ENCODE measurements around the gene CREG2.

The CREG2 gene

GRCh38 chr2:101416609-101417008 lies 29.3 kb upstream of the CREG2 start:
- no peak for TF ChIP-seq CTCF (conservative IDR thresholded peaks at IDR 0.05)
- H3K27ac ChIP-seq: no peak overlapping the region

- no peak for TF ChIP-seq CTCF (conservative IDR thresholded peaks at IDR 0.05)
Observed at GRCh38 chr2:101415884-101416283, 28.6 kb upstream of the CREG2 start.

GRCh38 chr2:101415220-101415619 lies 27.9 kb upstream of the CREG2 start:
- H3K27ac ChIP-seq: no peak overlapping the region
- TF ChIP-seq CTCF (conservative IDR thresholded peaks at IDR 0.05): 0 out of 2 replicates have a peak, but pooled peaks have one; percentile 7

More at GRCh38 chr2:101415884-101416283, 28.6 kb upstream of the CREG2 start:
- H3K27ac ChIP-seq: no peak overlapping the region

- TF ChIP-seq CTCF (conservative IDR thresholded peaks at IDR 0.05): no peak
- H3K27ac ChIP-seq: no peak overlapping the region
Observed at GRCh38 chr2:101412092-101412694, 24.9 kb upstream of the CREG2 start.

GRCh38 chr2:101410746-101411145 lies 23.4 kb upstream of the CREG2 start:
- no peak overlapping the region for H3K27ac ChIP-seq
- no peak for TF ChIP-seq CTCF (conservative IDR thresholded peaks at IDR 0.05)

GRCh38 chr2:101410114-101410513 lies 22.8 kb upstream of the CREG2 start:
- no peak overlapping the region for H3K27ac ChIP-seq
- TF ChIP-seq CTCF (conservative IDR thresholded peaks at IDR 0.05): no peak

- H3K27ac ChIP-seq: no peak overlapping the region
- no peak for TF ChIP-seq CTCF (conservative IDR thresholded peaks at IDR 0.05)
Observed at GRCh38 chr2:101409699-101410098, 22.4 kb upstream of the CREG2 start.

Measured in VCaP (cell line).